GM18909 (cell line): ENCODE results near the gene MRGPRD.
"Not testable (repeated sequence)": the region's sequence is repeated elsewhere in the genome, so short reads cannot be mapped to it uniquely, and the experiment has no call there.

ENCODE experiments used
- ATAC-seq: cut with Tn5 transposase; IDR thresholded peaks from one replicate; pipeline ENCODE4 v1.9.1; 2021; ENCODE audit warnings: mild to moderate bottlenecking; ENCODE audit not compliant: unreplicated experiment, poor library complexity

Gene MRGPRD

GRCh38 chr11:68994894-68995285, 14.1 kb upstream of the MRGPRD start:
- no peak for ATAC-seq

GRCh38 chr11:68994161-68994893, 13.5 kb upstream of the MRGPRD start:
- ATAC-seq = no peak

- ATAC-seq = no peak
Measured at GRCh38 chr11:68993546-68993945, 12.8 kb upstream of the MRGPRD start.

- no peak for ATAC-seq
Measured at GRCh38 chr11:68992743-68993255, 12.0 kb upstream of the MRGPRD start.

- ATAC-seq = no peak
Measured at GRCh38 chr11:68990995-68991780, 10.4 kb upstream of the MRGPRD start.

GRCh38 chr11:68989936-68990606, 9.3 kb upstream of the MRGPRD start:
- no peak for ATAC-seq

GRCh38 chr11:68988491-68988890, 7.7 kb upstream of the MRGPRD start:
- no peak for ATAC-seq

- no peak for ATAC-seq
Measured at GRCh38 chr11:68987211-68987610, 6.4 kb upstream of the MRGPRD start.

- no peak for ATAC-seq
Measured at GRCh38 chr11:68983801-68984200, 3.0 kb upstream of the MRGPRD start.

- ATAC-seq = no peak
Measured at GRCh38 chr11:68982134-68982533, 1.3 kb upstream of the MRGPRD start.

- no peak for ATAC-seq
Measured at GRCh38 chr11:68979931-68980775, 633 bp downstream of the MRGPRD start.

- no peak for ATAC-seq
Measured at GRCh38 chr11:68978931-68979594, 1.7 kb downstream of the MRGPRD start.

- no peak for ATAC-seq
Measured at GRCh38 chr11:68978626-68978930, 2.2 kb downstream of the MRGPRD start.

- no peak for ATAC-seq
Measured at GRCh38 chr11:68977781-68978625, 2.8 kb downstream of the MRGPRD start.

- ATAC-seq = no peak
Measured at GRCh38 chr11:68976563-68976962, 4.2 kb downstream of the MRGPRD start.

GRCh38 chr11:68976095-68976494, 4.7 kb downstream of the MRGPRD start:
- no peak for ATAC-seq

GRCh38 chr11:68974421-68975194, 6.2 kb downstream of the MRGPRD start:
- no peak for ATAC-seq

GRCh38 chr11:68973706-68974105, 7.1 kb downstream of the MRGPRD start:
- ATAC-seq = not testable (repeated sequence)
